H1 (cell line): ENCODE data around the gene CEP89. TPM values are rescaled to one million over a fixed set of nuclear protein-coding genes. Genes with fewer than 3 reads are reported as not detected.
A peak's percentile ranks its signal among the peaks of the same experiment; 100 is the strongest.

Experiments used
- CTCF ChIA-PET: fragments of 300-600 bp; sonication (Branson Sonifier 250); formaldehyde crosslinking; loops from one replicate; lab custom pipeline; 2021; ENCODE audit not compliant: partially characterized antibody; lab: Charles Lee
- POLR2A ChIA-PET: fragments of 300-600 bp; sonication (Branson Sonifier 250); formaldehyde crosslinking; loops from one replicate; lab custom pipeline; 2021; ENCODE audit warnings: inconsistent platforms; ENCODE audit not compliant: partially characterized antibody; lab: Charles Lee
- DNase-seq, 2 experiments: peaks; one replicate each; pipeline versions ENCODE4 v3.0.0 to v3.0.0-alpha.2; 2010 to 2022; ENCODE audit warnings: low spot score in 2 of 2, low read depth in 1 of 2, mixed read lengths in 1 of 2
- FAIRE-seq: peaks from 2 replicates; lab custom pipeline; 2011; peaks lifted over from hg19 to GRCh38; lab: Jason Lieb, UNC
- H2AFZ ChIP-seq: 2 replicates; pipeline ENCODE4 v1.8.1; 2012; ENCODE audit warnings: low read length, inconsistent platforms
- H2AK5ac ChIP-seq: 2 replicates; pipeline ENCODE4 v1.6.1; 2013; ENCODE audit warnings: low read depth, low read length
- H2BK120ac ChIP-seq: replicated peaks from 2 replicates; pipeline ENCODE3; 2013; ENCODE audit warnings: low read depth, low read length, inconsistent platforms
- H2BK12ac ChIP-seq: 2 replicates; pipeline ENCODE4 v1.6.1; 2013; ENCODE audit warnings: low read depth, low read length
- H2BK15ac ChIP-seq: 2 replicates; pipeline ENCODE4 v1.6.1; 2013; ENCODE audit warnings: low read length
- H2BK20ac ChIP-seq: 2 replicates; pipeline ENCODE4 v1.6.1; 2013; ENCODE audit warnings: low read length
- H2BK5ac ChIP-seq: 2 replicates; pipeline ENCODE4 v1.6.1; 2013; ENCODE audit warnings: low read depth, low read length
- H3K14ac ChIP-seq: 2 replicates; pipeline ENCODE4 v1.6.1; 2013; ENCODE audit warnings: inconsistent platforms; ENCODE audit not compliant: insufficient read length
- H3K18ac ChIP-seq: 2 replicates; pipeline ENCODE4 v1.6.1; 2013; ENCODE audit warnings: low read length; ENCODE audit errors: extremely low read depth
- H3K23ac ChIP-seq: 2 replicates; pipeline ENCODE4 v1.6.1; 2013; ENCODE audit warnings: inconsistent platforms; ENCODE audit not compliant: insufficient read length
- H3K23me2 ChIP-seq: 2 replicates; pipeline ENCODE4 v1.6.1; 2013; ENCODE audit warnings: low read depth, low read length
- H3K27ac ChIP-seq: 2 replicates; pipeline ENCODE4 v1.6.1; 2011; ENCODE audit warnings: low read depth, low read length, inconsistent platforms
- H3K27me3 ChIP-seq, 4 experiments: replicated peaks in 1 of 4; 1 replicate in 1 of 4; 2 replicates in 3 of 4; pipeline versions ENCODE4 v1.6.1 to v1.8.1; 2011 to 2013; ENCODE audit warnings: low read length in 3 of 4, mild to moderate bottlenecking in 3 of 4, inconsistent platforms in 2 of 4, mixed read lengths in 2 of 4, moderate library complexity in 1 of 4; ENCODE audit not compliant: control insufficient read depth in 3 of 4, insufficient read depth in 3 of 4; ENCODE audit errors: extremely low read depth in 1 of 4
- H3K36me3 ChIP-seq, 4 experiments: 2 replicates each; pipeline versions ENCODE4 v1.6.1 to v1.8.1; 2011 to 2013; ENCODE audit warnings: mild to moderate bottlenecking in 4 of 4, low read length in 3 of 4, moderate library complexity in 2 of 4, control low read depth in 1 of 4, inconsistent platforms in 1 of 4; ENCODE audit not compliant: insufficient read depth in 4 of 4, control insufficient read depth in 2 of 4
- H3K4ac ChIP-seq: replicated peaks from 2 replicates; pipeline ENCODE3; 2013; ENCODE audit warnings: low read length, low read depth, mixed read lengths, inconsistent platforms; ENCODE audit not compliant: insufficient read length
- H3K4me1 ChIP-seq, 4 experiments: replicated peaks in 1 of 4; 1 replicate in 1 of 4; 2 replicates in 3 of 4; pipeline versions ENCODE4 v1.6.1 to v1.8.1; 2011 to 2013; ENCODE audit warnings: low read length in 3 of 4, inconsistent platforms in 2 of 4, mixed read lengths in 1 of 4; ENCODE audit not compliant: insufficient read depth in 4 of 4, control insufficient read depth in 3 of 4
- H3K4me2 ChIP-seq, 2 experiments: 2 replicates each; pipeline versions ENCODE4 v1.6.1 to v1.8.1; 2011 to 2013; ENCODE audit warnings: low read depth in 2 of 2, low read length in 2 of 2, control low read depth in 1 of 2, inconsistent platforms in 1 of 2, mild to moderate bottlenecking in 1 of 2; ENCODE audit not compliant: insufficient read depth in 1 of 2
- H3K4me3 ChIP-seq, 4 experiments: fragments of 200-600, 300-600 bp in 1 of 4; sonication (generic), shearing (Covaris generic), sonication (Bioruptor Twin) in 1 of 4; 2 replicates each; pipeline versions ENCODE4 v1.5.1 to v1.8.1; 2011 to 2016; ENCODE audit warnings: low read length in 4 of 4, low read depth in 3 of 4, control low read depth in 2 of 4, inconsistent platforms in 2 of 4, mild to moderate bottlenecking in 2 of 4, mixed read lengths in 1 of 4, moderate library complexity in 1 of 4; ENCODE audit not compliant: insufficient read depth in 2 of 4; ENCODE audit errors: extremely low read depth in 1 of 4
- H3K56ac ChIP-seq: replicated peaks from 2 replicates; pipeline ENCODE3; 2013; ENCODE audit warnings: low read depth, mild to moderate bottlenecking, mixed read lengths, low read length, inconsistent platforms; ENCODE audit not compliant: insufficient read length
- H3K79me1 ChIP-seq: 2 replicates; pipeline ENCODE4 v1.6.1; 2013; ENCODE audit warnings: low read depth, low read length, control low read depth
- H3K79me2 ChIP-seq, 2 experiments: 2 replicates each; pipeline versions ENCODE4 v1.6.1 to v1.8.1; 2012 to 2013; ENCODE audit warnings: low read length in 2 of 2, mild to moderate bottlenecking in 2 of 2, inconsistent platforms in 1 of 2; ENCODE audit not compliant: insufficient read depth in 2 of 2, control insufficient read depth in 1 of 2
- H3K9ac ChIP-seq, 4 experiments: replicated peaks in 1 of 4; 1 replicate in 1 of 4; 2 replicates in 3 of 4; pipeline versions ENCODE4 v1.6.1 to v1.8.1; 2011 to 2013; ENCODE audit warnings: low read depth in 3 of 4, low read length in 3 of 4, control low read depth in 2 of 4, mild to moderate bottlenecking in 2 of 4, moderate library complexity in 2 of 4, inconsistent platforms in 1 of 4; ENCODE audit errors: extremely low read depth in 1 of 4
- H3K9me3 ChIP-seq, 2 experiments: 2 replicates each; pipeline versions ENCODE4 v1.6.1 to v1.8.1; 2012 to 2013; ENCODE audit warnings: mild to moderate bottlenecking in 2 of 2, moderate library complexity in 2 of 2, control low read depth in 1 of 2, inconsistent platforms in 1 of 2, low read depth in 1 of 2, low read length in 1 of 2, mixed read lengths in 1 of 2; ENCODE audit not compliant: insufficient read depth in 2 of 2
- H4K20me1 ChIP-seq, 2 experiments: replicated peaks in 1 of 2; 2 replicates each; pipeline versions ENCODE3 to v1.8.1; 2011 to 2013; ENCODE audit warnings: inconsistent platforms in 2 of 2, low read length in 2 of 2, mild to moderate bottlenecking in 1 of 2; ENCODE audit not compliant: insufficient read depth in 2 of 2, control insufficient read depth in 1 of 2
- H4K5ac ChIP-seq: 2 replicates; pipeline ENCODE4 v1.6.1; 2013; ENCODE audit warnings: low read length, low read depth, mixed read lengths, inconsistent platforms; ENCODE audit not compliant: insufficient read length
- H4K8ac ChIP-seq: 2 replicates; pipeline ENCODE4 v1.8.0; 2013; ENCODE audit warnings: mild to moderate bottlenecking, moderate library complexity, low read length, inconsistent platforms; ENCODE audit not compliant: insufficient read depth; ENCODE audit errors: extremely low read depth
- H4K91ac ChIP-seq: replicated peaks from 2 replicates; pipeline ENCODE3; 2013; ENCODE audit warnings: low read length, mixed read lengths, inconsistent platforms; ENCODE audit not compliant: insufficient read length
- CHD1 ChIP-seq: IDR thresholded peaks from 2 replicates; pipeline ENCODE4 v1.6.1; 2012; ENCODE audit warnings: low read depth, low read length, improper control_type of control experiment
- CHD2 ChIP-seq: IDR thresholded peaks from 2 replicates; pipeline ENCODE4 v1.6.1; 2012; ENCODE audit warnings: low read length, improper control_type of control experiment
- CTCF ChIP-seq, 3 experiments: IDR thresholded peaks; 1 replicate in 2 of 3; 2 replicates in 1 of 3; pipeline versions ENCODE4 v1.5.1 to v1.6.1; 2011; ENCODE audit warnings: low read length in 3 of 3, mild to moderate bottlenecking in 3 of 3, inconsistent platforms in 2 of 3, low read depth in 1 of 3, moderate library complexity in 1 of 3; ENCODE audit not compliant: insufficient read depth in 1 of 3; ENCODE audit errors: control extremely low read depth in 1 of 3
- GABPA ChIP-seq: IDR thresholded peaks from 2 replicates; pipeline ENCODE4 v1.6.1; 2011; ENCODE audit warnings: mild to moderate bottlenecking, low read length, moderate library complexity, borderline replicate concordance; ENCODE audit not compliant: insufficient read depth
- JUN ChIP-seq: IDR thresholded peaks from 2 replicates; pipeline ENCODE4 v1.6.1; 2011; ENCODE audit warnings: low read depth, mild to moderate bottlenecking, improper control_type of control experiment, low read length
- KDM1A ChIP-seq: fragments of 200-600, 300-600 bp; sonication (generic); IDR thresholded peaks from 2 replicates; pipeline ENCODE4 v1.7.1; 2016; ENCODE audit warnings: mild to moderate bottlenecking, low read length, borderline replicate concordance
- RNF2 ChIP-seq: fragments of 200-900, 300-1000 bp; sonication (generic); IDR thresholded peaks from 2 replicates; pipeline ENCODE4 v1.7.1; 2016; ENCODE audit warnings: borderline replicate concordance, low read depth, mild to moderate bottlenecking, antibody characterized with exemption, low read length; ENCODE audit not compliant: poor library complexity, severe bottlenecking; ENCODE audit errors: missing control alignments
- SIX5 ChIP-seq: IDR thresholded peaks from 2 replicates; pipeline ENCODE4 v1.6.1; 2011; ENCODE audit warnings: mild to moderate bottlenecking, low read depth, low read length
- SP4 ChIP-seq: IDR thresholded peaks from 2 replicates; pipeline ENCODE4 v1.6.1; 2012; ENCODE audit warnings: low read length, inconsistent platforms
- ZNF274 ChIP-seq: IDR thresholded peaks from 2 replicates; pipeline ENCODE4 v1.7.0; 2012; ENCODE audit warnings: low read length, borderline replicate concordance; ENCODE audit errors: extremely low read depth
- WGBS, 2 experiments: shearing (Covaris generic) in 1 of 2; methylation state at CpG; one replicate each; pipeline versions ENCODE4 v1.1.6 to v1.1.7; 2013 to 2015; ENCODE audit warnings: low lambda C conversion rate in 2 of 2, mixed read lengths in 2 of 2, inconsistent platforms in 1 of 2, low coverage in 1 of 2, missing lambda C conversion rate in 1 of 2; ENCODE audit not compliant: insufficient replicate concordance in 2 of 2, insufficient coverage in 1 of 2, insufficient read length in 1 of 2; ENCODE audit errors: extremely low coverage in 1 of 2, missing lambda C conversion rate in 1 of 2; 5-methylcytosine and 5-hydroxymethylcytosine counted together
- polyA plus RNA-seq, 7 experiments: library from polyadenylated mRNA; depleted of rRNA in 3 of 7; stranded (reverse) in 5 of 7; unstranded in 2 of 7; fragments of >200 nt in 5 of 7; fragments of 200-250 nt in 2 of 7; gene quantifications; 1 replicate in 5 of 7; 2 replicates in 1 of 7; 4 replicates in 1 of 7; pipeline versions ENCODE4 v1.2.1 to v1.2.3, GENCODE V29; 2011 to 2013; ENCODE audit warnings: missing spikeins in 2 of 7, mixed read lengths in 2 of 7
- total RNA-seq: library from RNA; stranded (reverse); fragmentation: NEBNext Ultra II Directional; extraction: Animal tissue kit (Norgen Biotek cat#: 25700); gene quantifications from 2 replicates; pipeline ENCODE4 v1.2.1, GENCODE V29; 2021

CEP89 gene
- total and polyA plus RNA-seq, 2 of the 8 experiments (the other 6 are each of a cell fraction or from before 2014, with no cell fraction given), result 23.0 to 23.6 TPM

GRCh38 chr19:32917616-32917996, 54.2 kb downstream of the CEP89 start:
- FAIRE-seq (no peak), DNase-seq (no peak)
- Histone ChIP-seq H3K23ac (no peak overlapping the region), H2BK12ac (0 out of 2 replicates have a peak overlapping the region, but pooled peaks have one; percentile 27), H3K79me2 (no peaks in the 10 kb centered on the region), H3K18ac (no peak overlapping the region), H3K4me3 (no peak overlapping the region), H3K4me1 (peaks cover 0 to 10% (median 6%) of the 10 kb centered on the region in 4 experiments; a peak in 4 of 7 replicates), H3K4ac (no peak overlapping the region), H4K8ac (no peak overlapping the region), H3K4me2 (no peak overlapping the region; a peak in 1 of 4 replicates), H2BK20ac (no peak overlapping the region), H3K9me3 (no peaks in the 10 kb centered on the region), H4K20me1 (no peaks in the 10 kb centered on the region), H4K91ac (no peak overlapping the region), H3K14ac (no peak overlapping the region), H3K27me3 (no peaks in the 10 kb centered on the region), H2AFZ (no peak overlapping the region; the same call in 1 of the 2 replicates), H3K79me1 (no peaks in the 10 kb centered on the region), H3K23me2 (no peaks in the 10 kb centered on the region), H4K5ac (no peak overlapping the region), H3K36me3 (peaks cover 0 to 3% (median 0%) of the 10 kb centered on the region in 4 experiments; a peak in 2 of 8 replicates), H2BK15ac (no peak overlapping the region), H2BK5ac (peak overlapping the region; percentile 35; the same call in 1 of the 2 replicates), H3K9ac (no peak overlapping the region), H2BK120ac (no peak overlapping the region), H3K27ac (no peak overlapping the region), H2AK5ac (no peak overlapping the region), H3K56ac (no peak overlapping the region)
- WGBS, 2 experiments, result 76% methylated on average over 8 of the region's 8 CpGs; no CpG with 5 or more reads in 1 of the 2 experiments
- POLR2A ChIA-PET, result no interaction called here
- CTCF ChIA-PET, result no interaction called here
- no peak for TF ChIP-seq SP4
- no peak for TF ChIP-seq JUN
- no peak for TF ChIP-seq CTCF (IDR thresholded peaks at IDR 0.05; ENCODE audit: control extremely low read depth in 1 of 3, insufficient read depth in 1 of 3, low read depth in 1 of 3, low read length in 3 of 3)
- TF ChIP-seq CHD1, result no peak
- no peak for TF ChIP-seq KDM1A
- no peak for TF ChIP-seq GABPA
- TF ChIP-seq ZNF274, result no peak
- TF ChIP-seq SIX5, result no peak
- TF ChIP-seq RNF2, result no peak
- no peak for TF ChIP-seq CHD2
